HG02678 (cell line): ENCODE results near the gene MBOAT1.

ENCODE experiments used
- ATAC-seq: cut with Tn5 transposase; IDR thresholded peaks from one replicate; pipeline ENCODE4 v1.9.1; 2021; ENCODE audit warnings: mild to moderate bottlenecking, moderate library complexity; ENCODE audit not compliant: unreplicated experiment

MBOAT1 gene

DNA sequence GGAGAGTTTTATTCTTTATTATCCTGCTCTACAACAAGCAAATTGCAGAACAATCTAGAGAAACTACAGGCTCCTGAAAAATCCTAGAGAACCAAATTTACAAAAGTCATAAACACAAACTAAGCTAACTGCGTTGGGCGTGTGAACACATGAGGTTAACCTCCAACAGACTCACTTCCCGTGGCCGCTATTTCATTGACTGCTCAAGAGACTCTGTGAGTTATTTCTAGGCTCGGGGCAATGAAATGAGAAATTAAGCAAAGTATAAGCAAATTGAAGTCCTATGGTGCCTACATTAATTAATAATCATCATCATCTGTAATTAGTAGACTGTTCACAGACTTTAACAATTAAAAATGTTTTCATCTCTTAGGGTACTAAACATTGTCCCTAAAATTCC is 100.0 kb downstream of the MBOAT1 start:
- no peak for ATAC-seq

- ATAC-seq: no peak
Measured at GRCh38 chr6:20110478-20110877, 101.8 kb downstream of the MBOAT1 start.

DNA sequence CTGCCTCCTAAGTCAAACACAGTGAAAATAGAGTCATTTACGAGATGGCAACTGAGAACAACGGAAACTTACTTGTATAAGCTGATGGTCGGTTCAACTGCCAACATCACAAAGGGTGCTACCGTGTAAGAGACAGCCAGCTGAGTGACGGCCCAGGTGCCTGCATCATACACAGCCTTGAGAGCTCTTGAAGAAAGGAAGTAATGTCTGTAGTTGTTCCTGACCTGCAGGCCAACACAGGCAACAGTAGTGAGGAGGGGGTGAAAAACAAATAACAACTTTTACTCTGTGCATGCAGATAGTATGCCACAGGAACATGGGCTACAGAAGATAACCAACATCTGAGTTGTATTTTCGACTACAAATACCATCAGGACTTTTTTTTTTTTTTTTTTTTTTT is 102.7 kb downstream of the MBOAT1 start:
- ATAC-seq: no peak

DNA sequence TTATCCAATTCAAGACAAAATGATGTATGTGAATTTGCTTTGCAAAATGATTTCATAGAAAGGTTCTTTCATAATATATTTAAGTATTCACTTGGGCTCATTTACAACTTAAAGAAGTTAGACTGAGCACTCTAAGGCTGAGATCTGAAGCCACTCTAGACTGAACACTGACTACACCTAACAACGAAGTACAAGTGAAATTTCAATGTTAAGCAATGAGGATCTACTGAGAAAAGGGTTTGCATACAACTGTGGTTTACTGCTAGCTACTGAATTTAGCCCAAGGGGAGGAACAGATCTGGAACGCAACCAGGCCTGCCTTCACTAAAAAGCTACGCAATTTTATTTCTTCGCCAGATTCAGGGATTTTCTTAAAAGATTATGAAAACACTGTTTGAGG is 106.4 kb downstream of the MBOAT1 start:
- ATAC-seq: no peak

- ATAC-seq: no peak
Measured at GRCh38 chr6:20104696-20105095, 107.6 kb downstream of the MBOAT1 start.

- no peak for ATAC-seq
Measured at GRCh38 chr6:20102397-20103073, 109.7 kb downstream of the MBOAT1 start.

DNA sequence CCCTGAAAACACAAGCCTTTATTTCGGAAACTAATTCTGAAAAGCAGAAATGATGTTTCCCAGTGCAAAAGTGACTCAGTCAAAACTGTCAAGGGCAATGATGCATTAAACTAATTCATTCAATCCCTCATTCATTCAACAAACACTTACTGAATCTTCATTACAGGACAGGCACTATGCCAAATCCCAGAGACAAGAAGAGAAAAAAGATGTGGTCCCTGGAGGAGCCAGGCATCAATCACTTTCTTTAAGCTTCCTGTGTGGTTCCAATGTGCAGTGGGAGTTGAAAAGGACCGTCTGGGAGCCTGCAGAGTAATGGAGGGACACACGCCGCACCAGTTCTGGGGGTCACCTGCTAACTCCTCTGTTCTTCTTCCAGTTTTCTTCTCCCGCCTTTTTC is 113.1 kb downstream of the MBOAT1 start:
- ATAC-seq: no peak

DNA sequence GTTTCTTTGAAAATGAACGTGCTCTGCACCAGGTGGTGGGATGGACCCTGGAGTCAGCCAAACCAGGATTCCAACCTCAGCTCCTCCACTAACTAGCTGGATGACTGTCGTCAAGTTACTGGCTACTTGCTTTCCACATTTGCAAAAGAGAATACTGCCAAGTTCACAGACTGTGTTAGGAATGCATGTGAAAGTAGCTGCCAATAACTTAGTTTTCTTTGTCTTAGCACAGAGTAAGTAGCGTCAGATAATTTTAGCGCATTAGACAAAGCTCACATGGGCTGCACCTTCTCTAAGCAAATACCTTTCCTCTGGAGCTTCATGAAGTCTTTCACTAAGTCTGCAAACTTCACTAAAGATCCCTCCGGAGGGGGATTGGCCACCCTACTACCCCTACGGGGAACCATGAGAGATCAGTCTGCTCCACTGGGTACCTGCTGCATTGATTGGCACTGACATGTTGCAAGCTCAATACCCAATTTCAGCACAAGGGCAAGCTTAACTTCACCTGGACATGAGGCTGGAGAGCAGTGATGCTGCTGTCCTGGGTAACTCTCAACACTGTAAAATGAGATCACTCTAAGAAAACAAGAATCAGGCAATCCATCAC is 113.9 kb downstream of the MBOAT1 start:
- ATAC-seq: no peak

DNA sequence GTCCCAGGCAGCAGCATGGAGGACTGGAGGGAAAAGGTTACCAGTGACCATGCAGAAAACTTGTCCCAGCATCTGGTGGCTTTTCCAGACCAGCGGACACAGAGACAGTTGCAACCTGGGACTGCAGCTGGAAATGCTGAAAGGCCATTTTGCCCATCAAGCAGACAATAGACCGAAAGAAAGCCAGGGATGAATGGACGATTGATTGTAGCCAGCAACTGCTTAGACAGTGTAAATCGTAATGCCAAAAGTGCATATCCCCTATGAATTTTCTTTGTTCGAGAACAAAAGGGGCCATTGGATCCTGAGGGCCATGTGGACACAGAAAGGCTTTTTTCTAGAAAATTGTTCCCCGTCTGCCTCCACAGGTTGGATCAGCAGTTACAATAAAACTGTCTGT is 115.7 kb downstream of the MBOAT1 start:
- ATAC-seq: no peak

DNA sequence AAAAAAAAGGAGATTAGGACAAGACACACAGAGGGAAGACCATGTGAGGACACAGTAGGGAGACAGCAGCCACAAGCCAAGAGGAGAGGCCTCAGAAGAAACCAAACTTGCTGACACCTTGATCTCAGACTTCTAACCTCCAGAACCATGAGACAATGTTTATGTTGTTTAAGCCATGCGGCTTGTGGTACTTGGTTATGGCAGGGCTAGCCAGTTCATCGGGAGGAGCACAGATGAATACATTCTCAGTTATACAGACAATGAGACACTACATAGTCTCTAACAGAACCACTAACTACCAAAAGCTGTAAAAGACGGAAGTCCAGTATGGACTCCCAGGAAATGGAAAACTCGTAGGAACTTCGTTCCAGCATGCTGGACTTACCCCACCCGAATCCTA is 116.8 kb downstream of the MBOAT1 start:
- no peak for ATAC-seq

- ATAC-seq: peak; percentile 43
Measured at GRCh38 chr6:20092071-20092566, 120.2 kb downstream of the MBOAT1 start.

- ATAC-seq: no peak
Measured at GRCh38 chr6:20086992-20087391, 125.3 kb downstream of the MBOAT1 start.

DNA sequence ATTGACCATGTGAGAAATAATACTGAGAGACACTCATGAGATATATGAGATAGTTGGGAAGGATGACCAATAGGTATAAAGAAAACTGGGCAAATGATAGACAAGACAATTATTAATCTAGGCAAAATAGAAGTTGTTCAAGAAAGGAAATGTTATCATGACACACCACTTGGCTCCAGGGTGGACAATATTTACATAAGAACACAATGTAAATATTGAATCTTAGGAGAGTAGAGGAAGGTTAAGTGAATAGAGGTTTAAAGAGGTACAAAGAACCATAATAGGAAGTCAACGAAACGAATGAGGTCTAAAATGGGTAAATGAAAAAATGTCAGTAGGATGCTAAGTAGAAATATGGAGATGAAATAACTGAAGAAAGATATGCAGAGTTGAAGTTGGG is 126.5 kb downstream of the MBOAT1 start:
- no peak for ATAC-seq

DNA sequence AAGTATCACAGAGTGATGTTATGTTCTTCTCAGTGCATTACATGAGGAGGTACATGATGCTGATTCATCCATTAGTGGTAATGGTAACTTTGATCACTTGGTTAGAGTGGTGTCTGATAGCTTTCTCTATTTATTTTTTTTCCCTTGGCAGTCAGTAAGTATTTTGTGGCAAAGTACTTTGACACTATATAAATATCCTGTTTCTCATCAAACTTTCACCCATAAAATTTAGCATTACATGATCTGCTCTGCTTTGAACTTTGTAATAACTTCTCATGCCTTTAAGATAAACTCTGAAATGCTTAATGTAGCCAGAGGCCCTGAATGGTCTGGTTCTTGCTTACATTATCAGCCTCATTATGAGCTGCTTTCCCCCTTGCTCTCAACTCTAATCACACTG is 127.9 kb downstream of the MBOAT1 start:
- ATAC-seq: no peak

GRCh38 chr6:20071998-20072397 is 140.3 kb downstream of the MBOAT1 start:
- no peak for ATAC-seq

DNA sequence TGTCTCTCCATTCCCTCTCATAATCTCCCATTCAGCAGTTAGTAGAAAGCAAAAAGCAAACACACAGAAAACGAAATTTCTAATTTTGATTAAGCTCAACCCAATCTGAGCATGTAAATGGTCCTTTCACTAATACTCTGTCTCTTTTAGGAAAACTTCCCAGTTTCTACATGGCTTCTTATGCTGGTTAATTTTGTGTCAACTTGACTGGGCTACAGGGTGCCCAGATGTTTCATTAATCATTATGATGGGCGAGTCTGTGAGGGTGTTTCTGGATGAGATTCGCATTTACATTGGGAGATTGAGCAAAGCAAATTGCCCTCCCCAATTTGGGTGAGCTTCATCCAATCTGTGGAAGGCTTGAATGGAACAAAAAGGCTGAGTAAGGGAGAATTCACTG is 142.2 kb downstream of the MBOAT1 start:
- no peak for ATAC-seq

DNA sequence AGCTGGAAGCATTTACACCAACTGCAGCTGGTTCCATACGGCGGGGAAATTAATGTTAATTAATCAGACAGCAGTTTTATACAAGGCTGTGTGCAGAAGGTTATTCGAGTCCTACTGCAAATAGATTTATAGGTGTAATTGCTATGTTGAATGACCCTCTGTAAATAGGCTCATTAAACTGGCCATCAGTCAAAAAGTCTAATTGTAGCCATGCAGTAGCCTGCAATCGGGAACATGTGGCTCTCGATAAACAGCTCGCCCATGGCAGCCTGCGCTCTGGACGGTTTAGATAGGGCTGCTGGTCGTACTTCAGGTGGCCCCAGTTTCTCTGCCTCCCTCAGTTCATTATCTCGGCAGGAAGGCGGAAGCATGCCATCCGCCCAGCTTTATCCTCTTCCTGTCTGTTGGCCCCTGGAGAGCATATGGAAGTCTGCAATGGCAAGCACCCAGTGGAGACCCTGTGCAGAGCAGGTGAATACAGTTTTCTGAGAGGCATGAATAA is 143.2 kb downstream of the MBOAT1 start:
- no peak for ATAC-seq

DNA sequence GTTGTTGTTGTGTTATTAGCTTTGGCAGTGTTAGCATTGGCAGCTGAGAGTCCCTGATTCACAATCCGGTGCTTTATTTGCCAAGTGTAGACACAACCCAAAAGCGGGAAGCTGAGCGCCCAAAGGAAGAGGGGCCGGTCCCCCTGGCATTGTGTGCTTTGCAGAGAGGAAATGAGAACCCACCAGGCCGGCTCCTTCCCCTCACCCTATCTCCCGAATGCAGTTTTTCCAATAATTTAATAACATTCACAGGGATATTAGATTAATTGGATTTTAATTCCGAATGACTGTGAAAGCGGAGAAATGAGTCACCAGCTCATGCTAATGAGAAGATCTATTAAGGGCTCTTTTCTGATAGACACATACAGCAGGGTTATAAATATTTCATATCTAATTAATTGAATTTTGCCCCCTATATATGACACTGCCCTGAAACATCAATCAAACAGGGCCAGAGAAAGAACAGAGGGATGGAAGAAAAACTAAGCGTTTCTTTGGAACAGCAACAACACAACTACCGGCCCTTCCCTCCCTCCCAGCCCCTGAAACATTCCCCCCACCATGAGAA is 143.8 kb downstream of the MBOAT1 start:
- no peak for ATAC-seq

- peak; percentile 66 for ATAC-seq
Measured at GRCh38 chr6:20061952-20062351, 150.3 kb downstream of the MBOAT1 start.

- ATAC-seq: no peak
Measured at GRCh38 chr6:20060252-20060651, 152.0 kb downstream of the MBOAT1 start.

GRCh38 chr6:20058912-20059311 is 153.4 kb downstream of the MBOAT1 start:
- peak; percentile 40 for ATAC-seq
